Glutamatergic neuron (in vitro differentiated cells): ENCODE measurements around the gene LRP1B. TPM values are rescaled to one million over a fixed set of nuclear protein-coding genes. Genes with fewer than 3 reads are reported as not detected.

ENCODE experiments used
- DNase-seq: peaks from one replicate; pipeline ENCODE4 v3.0.0; 2022
- H3K27ac Mint-ChIP-seq: one replicate; pipeline ENCODE4 v1.8.0; 2020; ENCODE audit warnings: mild to moderate bottlenecking, mixed read lengths, inconsistent platforms; ENCODE audit not compliant: unreplicated experiment
- H3K27me3 Mint-ChIP-seq: one replicate; pipeline ENCODE4 v1.8.0; 2020; ENCODE audit warnings: mild to moderate bottlenecking, moderate library complexity, mixed read lengths, inconsistent platforms; ENCODE audit not compliant: unreplicated experiment
- H3K36me3 Mint-ChIP-seq: one replicate; pipeline ENCODE4 v1.8.0; 2020; ENCODE audit warnings: mild to moderate bottlenecking, mixed read lengths, inconsistent platforms; ENCODE audit not compliant: unreplicated experiment
- H3K4me1 Mint-ChIP-seq: one replicate; pipeline ENCODE4 v1.8.0; 2020; ENCODE audit warnings: mild to moderate bottlenecking, low read depth, mixed read lengths, inconsistent platforms; ENCODE audit not compliant: unreplicated experiment
- H3K4me3 Mint-ChIP-seq: one replicate; pipeline ENCODE4 v1.8.0; 2020; ENCODE audit warnings: mild to moderate bottlenecking, mixed read lengths, inconsistent platforms; ENCODE audit not compliant: unreplicated experiment
- H3K9me3 Mint-ChIP-seq: one replicate; pipeline ENCODE4 v1.8.0; 2020; ENCODE audit warnings: mild to moderate bottlenecking, moderate library complexity, mixed read lengths, inconsistent platforms; ENCODE audit not compliant: unreplicated experiment
- CTCF ChIP-seq: fragments of 200-600 bp; sonication (generic); IDR thresholded peaks from one replicate; pipeline ENCODE4 v1.5.0; 2021; ENCODE audit not compliant: partially characterized antibody, unreplicated experiment
- total RNA-seq: library from RNA; stranded (reverse); fragmentation: NEBNext Ultra II Directional; extraction: Animal tissue kit (Norgen Biotek cat#: 25700); gene quantifications from one replicate; pipeline ENCODE4 v1.2.1, GENCODE V29; 2021; ENCODE audit not compliant: unreplicated experiment

LRP1B gene
- total RNA-seq, 1 donor from 2014 or later, result 28.7 TPM

GRCh38 chr2:142174176-142174575 is 43.4 kb upstream of the LRP1B start:
- no peaks in the 10 kb centered on the region for H3K27me3 Mint-ChIP-seq

GRCh38 chr2:142170847-142171246 is 40.0 kb upstream of the LRP1B start:
- no peak overlapping the region for H3K4me3 Mint-ChIP-seq
- H3K27ac Mint-ChIP-seq, result no peak overlapping the region
- no peak for TF ChIP-seq CTCF
- no peaks in the 10 kb centered on the region for H3K9me3 Mint-ChIP-seq
- peaks cover 1% of the 10 kb centered on the region for H3K4me1 Mint-ChIP-seq
- DNase-seq, result no peak
- no peaks in the 10 kb centered on the region for H3K27me3 Mint-ChIP-seq
- no peaks in the 10 kb centered on the region for H3K36me3 Mint-ChIP-seq

More at GRCh38 chr2:142174176-142174575, 43.4 kb upstream of the LRP1B start:
- no peak for DNase-seq
- no peak for TF ChIP-seq CTCF
- Mint-ChIP-seq H3K4me1 (peaks cover 8% of the 10 kb centered on the region), H3K9me3 (peaks cover 2% of the 10 kb centered on the region), H3K27ac (no peak overlapping the region), H3K4me3 (no peak overlapping the region), H3K36me3 (no peaks in the 10 kb centered on the region)

- peaks cover 3% of the 10 kb centered on the region for H3K9me3 Mint-ChIP-seq
- H3K4me3 Mint-ChIP-seq, result peak overlapping the region; percentile 63
- peak overlapping the region; percentile 10 for H3K27ac Mint-ChIP-seq
- H3K4me1 Mint-ChIP-seq, result peaks cover 5% of the 10 kb centered on the region
- no peak for DNase-seq
- TF ChIP-seq CTCF, result no peak
- peaks cover 10% of the 10 kb centered on the region for H3K36me3 Mint-ChIP-seq
- H3K27me3 Mint-ChIP-seq, result no peaks in the 10 kb centered on the region
Measured at GRCh38 chr2:142165790-142166189, 35.0 kb upstream of the LRP1B start.

- TF ChIP-seq CTCF, result no peak
- H3K4me3 Mint-ChIP-seq, result no peak overlapping the region
- no peak overlapping the region for H3K27ac Mint-ChIP-seq
- no peaks in the 10 kb centered on the region for H3K4me1 Mint-ChIP-seq
- H3K36me3 Mint-ChIP-seq, result no peaks in the 10 kb centered on the region
- no peak for DNase-seq
- no peaks in the 10 kb centered on the region for H3K27me3 Mint-ChIP-seq
- H3K9me3 Mint-ChIP-seq, result no peaks in the 10 kb centered on the region
Measured at GRCh38 chr2:142153601-142154000, 22.8 kb upstream of the LRP1B start.

GRCh38 chr2:142150453-142150852 is 19.6 kb upstream of the LRP1B start:
- H3K4me1 Mint-ChIP-seq, result no peaks in the 10 kb centered on the region
- H3K4me3 Mint-ChIP-seq, result no peak overlapping the region
- no peaks in the 10 kb centered on the region for H3K36me3 Mint-ChIP-seq
- no peak for DNase-seq
- no peaks in the 10 kb centered on the region for H3K27me3 Mint-ChIP-seq
- H3K27ac Mint-ChIP-seq, result no peak overlapping the region
- no peak for TF ChIP-seq CTCF
- H3K9me3 Mint-ChIP-seq, result no peaks in the 10 kb centered on the region
